ENCODE results near the gene RASD1. TPM values are rescaled to one million over a fixed set of nuclear protein-coding genes. Genes with fewer than 3 reads are reported as not detected.

The RASD1 gene
- total and polyA plus RNA-seq, 4 donors = 0.89 to 46.7 (median 14.7) TPM

DNA sequence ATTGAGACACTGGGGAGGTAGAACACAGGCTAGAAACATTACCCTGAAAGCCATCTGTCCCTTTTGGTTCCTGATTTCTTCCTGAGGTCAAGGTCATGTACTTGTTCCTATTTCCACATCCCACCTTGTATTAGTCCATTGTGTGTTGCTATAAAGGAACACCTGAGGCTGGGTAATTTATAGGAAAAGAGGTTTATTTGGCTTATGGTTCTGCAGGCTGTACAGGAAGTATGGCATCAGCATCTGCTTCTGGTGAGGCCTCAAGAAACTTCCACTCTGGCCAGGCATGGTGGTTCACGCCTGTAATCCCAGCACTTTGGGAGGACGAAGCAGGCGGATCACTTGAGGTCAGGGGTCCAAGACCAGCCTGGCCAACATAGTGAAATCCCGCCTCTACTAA is 26.8 kb downstream of the RASD1 start:
- H3K4me3 ChIP-seq (ENCODE audit: low read depth in 1 of 3, low read length in 3 of 3) = no peak overlapping the region
- H3K9me3 ChIP-seq (ENCODE audit: control insufficient read depth in 4 of 4, low read length in 3 of 4) = no peaks in the 10 kb centered on the region
- H3K4me1 ChIP-seq (ENCODE audit: control insufficient read depth in 4 of 4, insufficient read depth in 4 of 4, low read length in 3 of 4) = peaks cover 0 to 5% (median 0%) of the 10 kb centered on the region in 4 donors
- H3K9ac ChIP-seq (ENCODE audit: low read depth in 1 of 2, low read length in 2 of 2) = no peak overlapping the region
- H3K27me3 ChIP-seq (ENCODE audit: control insufficient read depth in 4 of 4, insufficient read depth in 4 of 4, low read length in 3 of 4) = no peaks in the 10 kb centered on the region
- H3K27ac ChIP-seq (ENCODE audit: low read depth in 1 of 2, low read length in 2 of 2) = no peak overlapping the region
- TF ChIP-seq TAF1 (conservative IDR thresholded peaks at IDR 0.05) (no peak), NR2F2 (IDR thresholded peaks at IDR 0.05) (no peak), SP1 (IDR thresholded peaks at IDR 0.05) (no peak), FOXA2 (IDR thresholded peaks at IDR 0.05) (no peak), HNF4A (conservative IDR thresholded peaks at IDR 0.05) (no peak), HNF4G (IDR thresholded peaks at IDR 0.05) (no peak), JUND (IDR thresholded peaks at IDR 0.05) (no peak), FOXA1 (IDR thresholded peaks at IDR 0.05) (no peak), RXRA (IDR thresholded peaks at IDR 0.05) (no peak), YY1 (IDR thresholded peaks at IDR 0.05) (no peak), RAD21 (IDR thresholded peaks at IDR 0.05) (no peak)
- TF ChIP-seq, protein P1, sequence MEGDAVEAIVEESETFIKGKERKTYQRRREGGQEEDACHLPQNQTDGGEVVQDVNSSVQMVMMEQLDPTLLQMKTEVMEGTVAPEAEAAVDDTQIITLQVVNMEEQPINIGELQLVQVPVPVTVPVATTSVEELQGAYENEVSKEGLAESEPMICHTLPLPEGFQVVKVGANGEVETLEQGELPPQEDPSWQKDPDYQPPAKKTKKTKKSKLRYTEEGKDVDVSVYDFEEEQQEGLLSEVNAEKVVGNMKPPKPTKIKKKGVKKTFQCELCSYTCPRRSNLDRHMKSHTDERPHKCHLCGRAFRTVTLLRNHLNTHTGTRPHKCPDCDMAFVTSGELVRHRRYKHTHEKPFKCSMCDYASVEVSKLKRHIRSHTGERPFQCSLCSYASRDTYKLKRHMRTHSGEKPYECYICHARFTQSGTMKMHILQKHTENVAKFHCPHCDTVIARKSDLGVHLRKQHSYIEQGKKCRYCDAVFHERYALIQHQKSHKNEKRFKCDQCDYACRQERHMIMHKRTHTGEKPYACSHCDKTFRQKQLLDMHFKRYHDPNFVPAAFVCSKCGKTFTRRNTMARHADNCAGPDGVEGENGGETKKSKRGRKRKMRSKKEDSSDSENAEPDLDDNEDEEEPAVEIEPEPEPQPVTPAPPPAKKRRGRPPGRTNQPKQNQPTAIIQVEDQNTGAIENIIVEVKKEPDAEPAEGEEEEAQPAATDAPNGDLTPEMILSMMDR (IDR thresholded peaks at IDR 0.05; ENCODE audit: low read depth, low read length, missing input control) = no peak
- WGBS = 97% methylated on average over 4 of the region's 4 CpGs
- no peaks in the 10 kb centered on the region for H3K36me3 ChIP-seq (ENCODE audit: control insufficient read depth in 4 of 4, insufficient read depth in 3 of 4, low read depth in 1 of 4, low read length in 3 of 4)
- no peak for DNase-seq (ENCODE audit: low spot score)

DNA sequence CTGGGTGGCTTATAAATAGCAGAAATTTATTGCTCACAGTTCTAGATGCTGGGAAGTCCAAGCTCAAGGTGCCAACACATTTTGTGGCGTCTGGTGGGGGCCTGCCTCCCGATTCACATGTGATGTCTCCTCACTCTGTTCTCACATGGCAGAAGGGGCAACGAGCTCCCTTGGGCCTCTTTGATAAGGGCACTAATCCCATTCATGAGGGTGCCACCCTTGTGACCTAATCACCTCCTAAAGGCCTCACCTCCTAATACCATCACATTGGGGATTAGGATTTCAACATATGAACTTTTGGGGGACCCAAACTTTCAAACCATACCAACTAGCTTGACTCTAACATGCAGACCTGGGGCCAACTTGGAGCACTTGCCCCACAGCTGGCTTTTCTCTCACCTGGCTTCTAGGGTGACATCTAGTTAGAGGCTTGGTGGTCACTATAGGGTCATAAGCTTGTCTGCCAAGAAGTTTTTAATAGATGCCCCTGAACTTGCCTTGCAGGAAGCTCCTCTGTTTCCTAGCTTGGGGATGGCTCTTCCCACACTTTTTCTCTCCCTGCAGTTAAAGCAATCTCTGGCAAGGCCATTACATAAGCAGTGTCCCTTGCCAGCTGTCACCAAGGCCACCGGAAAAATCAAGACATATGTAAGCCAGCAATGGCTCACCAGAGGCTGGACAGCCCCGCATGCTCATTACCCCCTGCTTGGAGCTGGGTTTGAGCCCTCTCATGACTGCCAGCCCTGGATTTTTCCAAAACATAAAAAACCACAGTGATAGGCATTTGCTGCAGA is 27.8 kb downstream of the RASD1 start:
- WGBS = 60% methylated on average over 5 of the region's 5 CpGs
- no peak for DNase-seq (ENCODE audit: low spot score)
- H3K36me3 ChIP-seq (ENCODE audit: control insufficient read depth in 4 of 4, insufficient read depth in 3 of 4, low read depth in 1 of 4, low read length in 3 of 4) = no peaks in the 10 kb centered on the region
- H3K27me3 ChIP-seq (ENCODE audit: control insufficient read depth in 4 of 4, insufficient read depth in 4 of 4, low read length in 3 of 4) = no peaks in the 10 kb centered on the region
- H3K9me3 ChIP-seq (ENCODE audit: control insufficient read depth in 4 of 4, low read length in 3 of 4) = no peaks in the 10 kb centered on the region
- H3K4me1 ChIP-seq (ENCODE audit: control insufficient read depth in 4 of 4, insufficient read depth in 4 of 4, low read length in 3 of 4) = peaks cover 0 to 5% (median 0%) of the 10 kb centered on the region in 4 donors
- no peak overlapping the region for H3K9ac ChIP-seq (ENCODE audit: low read depth in 1 of 2, low read length in 2 of 2)
- no peak overlapping the region for H3K4me3 ChIP-seq (ENCODE audit: low read depth in 1 of 3, low read length in 3 of 3)
- no peak overlapping the region for H3K27ac ChIP-seq (ENCODE audit: low read depth in 1 of 2, low read length in 2 of 2)
- TF ChIP-seq, protein P2, sequence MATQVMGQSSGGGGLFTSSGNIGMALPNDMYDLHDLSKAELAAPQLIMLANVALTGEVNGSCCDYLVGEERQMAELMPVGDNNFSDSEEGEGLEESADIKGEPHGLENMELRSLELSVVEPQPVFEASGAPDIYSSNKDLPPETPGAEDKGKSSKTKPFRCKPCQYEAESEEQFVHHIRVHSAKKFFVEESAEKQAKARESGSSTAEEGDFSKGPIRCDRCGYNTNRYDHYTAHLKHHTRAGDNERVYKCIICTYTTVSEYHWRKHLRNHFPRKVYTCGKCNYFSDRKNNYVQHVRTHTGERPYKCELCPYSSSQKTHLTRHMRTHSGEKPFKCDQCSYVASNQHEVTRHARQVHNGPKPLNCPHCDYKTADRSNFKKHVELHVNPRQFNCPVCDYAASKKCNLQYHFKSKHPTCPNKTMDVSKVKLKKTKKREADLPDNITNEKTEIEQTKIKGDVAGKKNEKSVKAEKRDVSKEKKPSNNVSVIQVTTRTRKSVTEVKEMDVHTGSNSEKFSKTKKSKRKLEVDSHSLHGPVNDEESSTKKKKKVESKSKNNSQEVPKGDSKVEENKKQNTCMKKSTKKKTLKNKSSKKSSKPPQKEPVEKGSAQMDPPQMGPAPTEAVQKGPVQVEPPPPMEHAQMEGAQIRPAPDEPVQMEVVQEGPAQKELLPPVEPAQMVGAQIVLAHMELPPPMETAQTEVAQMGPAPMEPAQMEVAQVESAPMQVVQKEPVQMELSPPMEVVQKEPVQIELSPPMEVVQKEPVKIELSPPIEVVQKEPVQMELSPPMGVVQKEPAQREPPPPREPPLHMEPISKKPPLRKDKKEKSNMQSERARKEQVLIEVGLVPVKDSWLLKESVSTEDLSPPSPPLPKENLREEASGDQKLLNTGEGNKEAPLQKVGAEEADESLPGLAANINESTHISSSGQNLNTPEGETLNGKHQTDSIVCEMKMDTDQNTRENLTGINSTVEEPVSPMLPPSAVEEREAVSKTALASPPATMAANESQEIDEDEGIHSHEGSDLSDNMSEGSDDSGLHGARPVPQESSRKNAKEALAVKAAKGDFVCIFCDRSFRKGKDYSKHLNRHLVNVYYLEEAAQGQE (IDR thresholded peaks at IDR 0.05) = no peak
- TF ChIP-seq NR2F2 (IDR thresholded peaks at IDR 0.05) (no peak), SP1 (IDR thresholded peaks at IDR 0.05) (no peak), HNF4A (conservative IDR thresholded peaks at IDR 0.05) (no peak), GABPA (IDR thresholded peaks at IDR 0.05 in 1 of 2, conservative IDR thresholded peaks at IDR 0.05 in 1 of 2) (no peak), TAF1 (conservative IDR thresholded peaks at IDR 0.05) (no peak), FOXA2 (IDR thresholded peaks at IDR 0.05) (no peak)
- TF ChIP-seq, protein P3, sequence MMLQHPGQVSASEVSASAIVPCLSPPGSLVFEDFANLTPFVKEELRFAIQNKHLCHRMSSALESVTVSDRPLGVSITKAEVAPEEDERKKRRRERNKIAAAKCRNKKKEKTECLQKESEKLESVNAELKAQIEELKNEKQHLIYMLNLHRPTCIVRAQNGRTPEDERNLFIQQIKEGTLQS (IDR thresholded peaks at IDR 0.05) = no peak
- TF ChIP-seq, protein P1 (IDR thresholded peaks at IDR 0.05; ENCODE audit: low read depth, low read length, missing input control) = no peak

Measured in liver (tissue), 9 donors.